ENCODE data around the gene FBXO10.
A peak's percentile ranks its signal among the peaks of the same experiment; 100 is the strongest.
"Not testable (repeated sequence)": the region's sequence is repeated elsewhere in the genome, so short reads cannot be mapped to it uniquely, and the experiment has no call there.

The FBXO10 gene, protein sequence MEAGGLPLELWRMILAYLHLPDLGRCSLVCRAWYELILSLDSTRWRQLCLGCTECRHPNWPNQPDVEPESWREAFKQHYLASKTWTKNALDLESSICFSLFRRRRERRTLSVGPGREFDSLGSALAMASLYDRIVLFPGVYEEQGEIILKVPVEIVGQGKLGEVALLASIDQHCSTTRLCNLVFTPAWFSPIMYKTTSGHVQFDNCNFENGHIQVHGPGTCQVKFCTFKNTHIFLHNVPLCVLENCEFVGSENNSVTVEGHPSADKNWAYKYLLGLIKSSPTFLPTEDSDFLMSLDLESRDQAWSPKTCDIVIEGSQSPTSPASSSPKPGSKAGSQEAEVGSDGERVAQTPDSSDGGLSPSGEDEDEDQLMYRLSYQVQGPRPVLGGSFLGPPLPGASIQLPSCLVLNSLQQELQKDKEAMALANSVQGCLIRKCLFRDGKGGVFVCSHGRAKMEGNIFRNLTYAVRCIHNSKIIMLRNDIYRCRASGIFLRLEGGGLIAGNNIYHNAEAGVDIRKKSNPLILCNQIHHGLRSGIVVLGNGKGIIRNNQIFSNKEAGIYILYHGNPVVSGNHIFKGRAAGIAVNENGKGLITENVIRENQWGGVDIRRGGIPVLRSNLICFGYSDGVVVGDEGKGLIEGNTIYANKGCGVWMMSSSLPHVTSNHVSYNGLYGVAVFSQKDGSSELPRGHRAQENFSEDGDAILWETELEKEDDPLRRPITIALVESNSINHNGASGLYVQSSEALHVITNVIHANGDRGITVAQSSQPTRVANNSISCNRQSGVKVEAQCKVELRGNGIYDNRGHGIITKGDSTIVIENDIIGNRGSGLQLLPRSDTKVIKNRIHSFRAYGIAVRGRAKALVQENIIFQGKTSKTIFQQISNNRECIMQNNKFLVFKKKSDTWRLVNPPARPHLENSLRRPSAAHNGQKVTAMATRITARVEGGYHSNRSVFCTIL

DNA sequence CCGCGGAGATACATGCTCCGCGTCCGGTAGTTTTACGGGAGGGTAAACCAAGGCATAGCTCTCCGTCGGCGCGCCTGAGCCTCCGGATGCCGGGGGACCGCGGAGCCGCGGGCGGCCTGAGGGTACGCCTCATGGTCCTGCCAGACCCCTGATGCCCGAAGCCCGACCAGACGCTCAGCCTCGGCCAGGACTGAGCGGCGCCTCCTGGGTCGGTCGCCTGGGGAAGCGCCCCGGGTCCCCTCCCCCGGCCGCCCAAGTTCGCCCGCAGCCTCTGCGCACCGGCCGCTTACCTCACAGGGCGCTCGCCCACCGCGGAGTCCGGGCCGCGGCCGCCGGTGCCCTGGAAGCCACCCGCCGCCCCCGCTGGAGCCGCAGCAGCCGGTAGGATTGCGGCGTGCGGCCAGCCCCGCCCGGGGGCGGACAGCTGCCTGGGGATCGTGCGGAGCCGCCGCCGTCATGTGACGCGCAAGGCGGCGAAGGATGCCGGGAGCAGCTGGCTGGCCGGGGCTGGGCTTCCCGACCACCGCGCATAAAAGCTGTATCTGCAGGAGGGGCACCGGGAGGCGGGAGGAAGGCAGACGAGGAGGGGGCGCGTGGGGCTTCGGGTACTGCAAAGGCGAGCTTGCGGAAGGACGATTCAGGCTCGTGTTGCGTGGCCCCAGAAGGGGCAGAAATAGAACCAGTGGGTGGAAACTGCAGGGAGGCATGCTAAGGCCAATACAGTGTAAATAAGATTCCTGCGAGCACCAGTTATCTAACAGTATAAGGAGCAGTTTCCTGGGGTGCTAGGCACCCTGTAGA is at the start of gene FBXO10:
TSS of gene FBXO10 (minus strand) at position 460 of the 801 bp plus-strand sequence. CDS start 34,612 bp downstream, outside the sequence.
- peak; percentile 52 for DNase-seq

DNA sequence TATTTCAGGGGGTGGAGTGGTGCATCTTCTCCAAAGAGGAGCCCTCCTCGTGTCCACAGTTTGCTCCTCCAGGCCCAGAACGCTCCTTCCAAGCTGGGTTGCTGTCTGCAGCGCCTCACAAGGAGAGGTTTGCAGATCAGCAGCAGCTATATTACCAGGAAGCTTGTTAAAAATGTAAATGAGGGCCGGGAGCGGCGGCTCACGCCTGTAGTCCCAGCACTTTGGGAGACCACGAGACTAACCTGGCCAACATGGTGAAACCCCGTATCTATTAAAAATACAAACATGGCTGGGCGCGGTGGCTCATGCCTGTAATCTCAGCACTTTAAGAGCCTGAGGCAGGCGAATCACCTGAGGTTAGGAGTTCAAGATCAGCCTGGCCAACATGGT is 49.6 kb upstream of the FBXO10 start:
- no peak for DNase-seq

DNA sequence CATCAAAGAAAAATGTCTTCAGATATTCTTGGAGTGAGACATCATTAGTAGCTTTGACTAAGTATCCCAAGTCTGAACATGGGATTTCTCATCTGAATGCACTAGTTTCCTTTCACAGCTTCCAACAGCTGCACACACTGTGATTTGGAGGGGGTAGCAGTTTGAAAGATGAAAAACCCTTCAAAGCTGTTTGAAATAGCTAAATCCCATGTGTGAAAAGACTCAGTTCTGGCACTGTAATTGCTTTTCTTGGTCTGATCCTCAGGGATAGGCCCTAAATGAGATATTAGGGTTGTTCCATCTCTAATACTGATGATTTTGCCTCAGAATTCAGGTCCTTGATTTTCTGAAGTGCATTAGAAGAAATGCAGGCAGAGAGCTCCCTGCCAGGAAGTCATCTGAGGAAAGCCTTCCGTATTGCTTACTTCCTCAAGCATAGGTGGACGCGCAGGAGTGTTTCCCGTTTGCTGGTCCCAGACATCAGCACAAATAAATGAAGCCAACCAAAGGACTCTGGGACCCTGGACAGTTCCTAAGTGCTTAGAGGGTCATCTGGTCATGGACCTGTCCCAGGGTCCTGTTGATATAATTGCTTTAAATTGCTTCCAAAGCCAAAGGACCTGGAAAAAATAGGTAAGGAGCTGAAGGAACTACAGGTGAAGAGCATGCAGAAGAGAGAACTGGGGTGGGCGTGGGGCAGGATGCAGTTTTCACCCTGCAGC is 49.0 kb upstream of the FBXO10 start:
- no peak for DNase-seq

- DNase-seq = no peak
Measured at GRCh38 chr9:37624073-37624472, 47.9 kb upstream of the FBXO10 start.

DNA sequence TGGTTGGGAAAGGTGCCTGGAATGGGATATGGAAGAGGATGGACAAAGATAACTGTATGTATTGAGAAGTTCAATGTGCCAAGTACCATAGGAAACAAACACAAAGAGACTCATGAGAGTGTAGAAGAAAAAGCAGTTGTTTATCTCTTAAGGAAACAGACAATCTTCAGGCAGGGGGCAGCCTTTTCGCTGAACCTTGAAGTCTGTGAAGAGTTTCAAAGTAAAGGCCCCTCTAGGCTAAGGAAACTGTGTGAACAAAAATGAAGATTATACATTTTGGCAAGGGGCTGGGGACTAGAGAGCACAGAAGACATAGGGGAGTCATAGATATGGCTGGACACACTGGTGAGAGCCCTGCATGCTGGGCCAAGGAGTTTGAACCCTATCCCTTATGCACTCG is 47.1 kb upstream of the FBXO10 start:
- no peak for DNase-seq

GRCh38 chr9:37622462-37622861 is 46.3 kb upstream of the FBXO10 start:
- no peak for DNase-seq

DNA sequence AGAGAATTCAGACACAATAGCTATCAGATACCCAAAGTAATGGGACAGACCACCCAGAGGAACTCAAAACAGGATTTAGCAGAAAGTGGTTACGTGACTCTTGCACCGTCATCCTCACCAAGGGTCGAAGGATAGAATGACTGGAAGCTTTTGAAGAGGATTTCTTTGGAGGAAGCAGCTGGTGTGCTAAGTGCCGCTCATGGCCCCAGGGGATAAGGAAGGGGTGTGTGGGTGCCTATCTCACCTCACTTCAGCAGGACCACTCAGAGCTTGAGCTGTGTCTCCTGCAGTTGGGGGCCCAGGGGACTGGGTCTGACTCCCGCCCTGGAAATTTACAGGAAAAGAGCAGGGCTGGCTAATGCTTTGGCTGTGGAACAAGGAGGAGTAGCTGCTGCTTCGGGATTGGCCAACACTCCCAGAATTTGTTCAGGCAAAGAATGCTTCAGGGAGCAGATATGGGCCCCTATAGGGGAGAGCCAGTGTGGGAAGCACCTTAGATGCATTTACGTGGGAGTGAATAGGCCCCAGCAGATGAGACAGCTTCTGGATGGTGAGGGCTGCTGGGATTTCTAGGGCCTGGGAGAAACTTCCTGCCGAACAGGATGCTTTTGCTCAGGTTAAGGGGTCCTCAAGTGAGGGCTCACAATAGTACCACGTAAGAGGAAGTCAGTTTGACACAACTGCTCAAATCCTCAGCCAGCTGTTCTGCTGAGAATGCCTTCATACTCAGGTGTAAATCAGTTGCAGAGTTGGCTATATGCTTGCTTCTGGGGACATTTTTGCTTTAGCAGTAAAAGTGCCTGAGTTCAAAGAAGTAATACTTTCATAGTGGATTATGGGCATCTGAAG is 45.3 kb upstream of the FBXO10 start:
- DNase-seq = no peak

- no peak for DNase-seq
Measured at GRCh38 chr9:37620396-37620795, 44.2 kb upstream of the FBXO10 start.

GRCh38 chr9:37619806-37620205 is 43.6 kb upstream of the FBXO10 start:
- no peak for DNase-seq

DNA sequence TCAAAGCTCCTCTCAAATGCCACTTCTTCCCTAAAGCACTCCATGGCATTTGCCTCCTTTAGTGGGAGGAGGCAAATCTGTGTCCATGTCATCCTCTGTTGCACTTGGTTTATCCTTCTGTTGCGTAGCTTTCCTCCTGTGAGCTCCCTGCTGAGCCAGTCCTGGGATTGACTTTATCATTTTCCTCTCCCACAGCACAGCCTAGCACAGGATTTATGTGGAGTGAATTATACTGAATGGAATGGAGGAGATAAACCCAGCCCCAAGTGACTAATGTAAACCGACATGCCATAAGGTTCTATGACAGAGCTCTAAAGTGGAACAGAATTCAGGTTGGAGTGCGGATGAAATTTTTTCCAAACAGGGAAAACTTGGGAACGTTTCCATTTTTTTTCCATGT is 42.6 kb upstream of the FBXO10 start:
- DNase-seq = no peak

GRCh38 chr9:37617832-37618231 is 41.7 kb upstream of the FBXO10 start:
- no peak for DNase-seq

DNA sequence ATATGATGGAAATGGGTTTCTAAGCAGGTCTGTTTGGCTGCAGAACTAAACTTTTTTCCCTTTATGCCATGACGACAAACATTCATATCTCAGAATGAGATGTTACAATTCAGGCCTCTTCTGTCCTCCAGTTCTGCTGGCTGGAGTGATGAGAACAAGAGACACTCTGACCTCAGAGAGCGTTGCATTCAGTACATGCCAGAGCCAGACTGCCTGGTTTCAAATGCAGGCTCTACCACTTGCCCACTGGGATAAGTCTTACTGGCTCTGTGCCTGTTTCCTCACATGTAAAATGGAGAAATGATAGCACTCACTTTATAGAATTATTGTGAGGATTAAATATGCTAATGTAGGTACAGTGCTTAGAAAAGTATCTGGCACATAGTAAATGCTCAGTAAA is 41.0 kb upstream of the FBXO10 start:
- DNase-seq = no peak

DNA sequence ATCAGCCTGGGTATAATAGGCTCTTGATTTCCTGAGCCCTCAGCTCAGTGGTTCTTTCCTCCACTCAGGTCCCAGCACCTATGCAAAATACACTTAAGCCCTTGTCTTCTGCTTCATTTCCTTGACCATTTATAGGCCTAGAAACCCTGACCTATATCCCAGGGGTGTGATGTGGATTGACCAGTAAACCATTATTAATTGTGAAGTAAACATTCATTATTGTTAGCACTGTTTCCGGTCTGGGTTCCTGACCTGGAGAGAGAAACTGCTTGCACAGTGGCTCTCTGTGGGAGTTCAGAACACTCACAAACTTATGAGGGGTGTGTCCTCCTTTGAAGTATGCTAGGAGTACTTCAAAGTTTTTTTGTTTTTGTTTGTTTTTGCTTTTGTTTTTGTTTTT is 35.8 kb upstream of the FBXO10 start:
- no peak for DNase-seq

DNA sequence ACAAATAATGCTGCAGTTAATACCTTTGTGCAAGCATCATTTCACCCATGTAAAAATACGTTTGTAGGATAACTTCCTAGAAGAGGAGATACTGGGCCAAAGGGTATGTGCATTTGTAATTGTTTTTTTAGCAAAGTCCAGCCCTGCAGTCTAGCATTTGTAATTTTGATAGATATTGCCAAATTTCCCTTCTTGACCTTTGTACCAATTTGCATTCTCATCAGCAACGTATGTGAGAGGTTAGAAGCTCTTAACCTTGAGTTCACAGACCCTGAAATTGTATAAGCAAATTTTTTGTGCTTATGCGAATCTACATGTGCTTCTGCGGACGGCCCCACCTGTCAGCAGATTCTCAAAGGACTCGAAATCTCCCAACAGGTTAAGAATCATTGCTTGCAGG is 34.8 kb upstream of the FBXO10 start:
- DNase-seq = no peak

GRCh38 chr9:37609735-37610397 is 33.7 kb upstream of the FBXO10 start:
- DNase-seq = no peak

DNA sequence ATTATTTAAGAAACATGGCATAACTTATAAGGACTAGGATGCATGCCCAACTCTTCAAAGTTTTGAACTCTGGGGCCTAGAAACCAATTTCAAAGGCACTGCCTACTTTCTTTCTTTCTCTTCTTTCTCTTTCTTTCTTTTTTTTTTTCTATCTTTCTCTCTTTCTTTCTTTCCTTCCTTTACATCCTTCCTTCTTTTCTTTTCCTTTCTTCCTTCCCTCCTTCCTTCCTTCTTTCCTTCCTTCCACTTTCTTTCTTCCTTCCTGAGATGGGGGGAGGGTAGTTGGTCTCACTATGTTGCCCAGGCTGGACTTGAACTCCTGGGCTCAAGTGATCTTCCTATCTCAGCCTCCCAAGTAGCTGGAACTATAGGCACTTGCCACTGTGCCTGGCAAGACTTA is 32.1 kb upstream of the FBXO10 start:
- DNase-seq = no peak

GRCh38 chr9:37604296-37604695 is 28.1 kb upstream of the FBXO10 start:
- no peak for DNase-seq

- DNase-seq = no peak
Measured at GRCh38 chr9:37602817-37603216, 26.6 kb upstream of the FBXO10 start.

GRCh38 chr9:37602061-37602460 is 25.9 kb upstream of the FBXO10 start:
- not testable (repeated sequence) for DNase-seq

- no peak for DNase-seq
Measured at GRCh38 chr9:37596504-37596903, 20.3 kb upstream of the FBXO10 start.
